Measurements from ENCODE around the gene SCMH1. TPM values are rescaled to one million over a fixed set of nuclear protein-coding genes. Genes with fewer than 3 reads are reported as not detected.
A peak's percentile ranks its signal among the peaks of the same experiment; 100 is the strongest.

The SCMH1 gene
- total and polyA plus RNA-seq, 2 donors (not counting 3 experiments of a cell fraction or from before 2014, with no cell fraction given), result 39.9 to 40.7 TPM

GRCh38 chr1:41003127-41003639 lies 238.9 kb downstream of the SCMH1 start:
- Histone ChIP-seq H3K9me1 (replicated peaks; ENCODE audit: control insufficient read depth, extremely low read depth, insufficient read depth, low read length) (no peaks in the 10 kb centered on the region), H2AFZ (ENCODE audit: low read depth, low read length) (no peak overlapping the region), H3K27ac (ENCODE audit: insufficient read depth, low read depth, low read length) (peak overlapping the region; percentile 44), H3K4me1 (ENCODE audit: control insufficient read depth, extremely low read depth, insufficient read depth, low read length) (peaks cover 10% of the 10 kb centered on the region), H3K27me3 (ENCODE audit: control insufficient read depth in 2 of 2, insufficient read depth in 2 of 2, low read length in 2 of 2) (no peaks in the 10 kb centered on the region), H3K79me2 (ENCODE audit: control insufficient read depth, insufficient read depth, low read length) (no peaks in the 10 kb centered on the region), H3K9ac (replicated peaks; ENCODE audit: extremely low read depth, insufficient read depth, low read length) (no peak overlapping the region), H3K4me3 (replicated peaks in 1 of 3; ENCODE audit: insufficient read depth in 1 of 3, low read depth in 1 of 3, low read length in 3 of 3) (no peak overlapping the region), H3K9me3 (replicated peaks; ENCODE audit: control insufficient read depth, insufficient read depth, low read length) (no peaks in the 10 kb centered on the region), H3K36me3 (ENCODE audit: control insufficient read depth in 2 of 2, extremely low read depth in 1 of 2, insufficient read depth in 2 of 2, low read length in 2 of 2) (peaks cover 27 to 30% of the 10 kb centered on the region in 2 experiments), H4K20me1 (replicated peaks; ENCODE audit: control insufficient read depth, extremely low read depth, insufficient read depth, low read length) (no peaks in the 10 kb centered on the region), H3K4me2 (ENCODE audit: insufficient read depth, low read length) (no peak overlapping the region)
- no peak for TF ChIP-seq GATA2 (IDR thresholded peaks at IDR 0.05; ENCODE audit: insufficient read depth, insufficient read length, low read depth, low read length)
- no peak for TF ChIP-seq MYC (IDR thresholded peaks at IDR 0.05; ENCODE audit: low read depth, low read length)
- TF ChIP-seq MAX (IDR thresholded peaks at IDR 0.05; ENCODE audit: insufficient read depth, insufficient read length), result no peak
- no peak for TF ChIP-seq EZH2 (IDR thresholded peaks at IDR 0.05; ENCODE audit: borderline replicate concordance, low read depth, low read length, severe bottlenecking)
- no peak for TF ChIP-seq JUN (IDR thresholded peaks at IDR 0.05; ENCODE audit: borderline replicate concordance, insufficient read depth, insufficient read length, low read depth)
- TF ChIP-seq POLR2A (IDR thresholded peaks at IDR 0.05; ENCODE audit: low read depth, low read length), result no peak
- no peak for TF ChIP-seq CTCF (IDR thresholded peaks at IDR 0.05; ENCODE audit: extremely low read depth in 1 of 2, insufficient read depth in 1 of 2, low read depth in 1 of 2, low read length in 2 of 2)
- no peak for TF ChIP-seq POLR2AphosphoS5 (IDR thresholded peaks at IDR 0.05; ENCODE audit: insufficient read depth, low read depth, low read length)
- TF ChIP-seq FOS (IDR thresholded peaks at IDR 0.05; ENCODE audit: borderline replicate concordance, insufficient read depth, low read length), result no peak
- no peak for DNase-seq (ENCODE audit: low read depth, low spot score)
- FAIRE-seq, result no peak
- dilution Hi-C loops (cut with MboI; ENCODE audit: extremely low pct_ligation_motif_present, low sequenced_read_pairs) (no loop called here), intact Hi-C loops (cut with micrococcal nuclease) (loop anchor here (1.0 kb wide), 2 partner anchors 11 to 24 kb away; partner anchors contain the start of gene CTPS1)
- ChIA-PET CTCF (interaction anchor here (0.6 to 3.3 kb wide), 27 partner anchors 8 to 238 kb away, joined by 3 to 22 read pairs (median 5); partner anchors contain the start of genes CITED4, CTPS1, SCMH1 and SLFNL1), POLR2A (interaction anchor here (0.6 to 1.2 kb wide), 4 partner anchors 10 to 21 kb away, joined by 3 to 5 read pairs (median 4); no protein-coding TSS in a partner anchor)
- BruUV-seq (replicated peaks), result no TSS peak

Data from endothelial cell of umbilical vein (primary cell).